Vagina (tissue), 2 donors: Measurements from ENCODE around the gene KRTAP1-5.

Source experiments
- CTCF ChIP-seq, 3 experiments: fragments of 450-650 bp in 2 of 3; fragments of 200-600 bp in 1 of 3; sonication (generic) in 1 of 3; IDR thresholded peaks; one replicate each; pipeline ENCODE4 v1.5.1; 2017 to 2019; ENCODE audit warnings: antibody characterized with exemption in 3 of 3, mild to moderate bottlenecking in 2 of 3, moderate library complexity in 2 of 3
- POLR2AphosphoS5 ChIP-seq, 2 donors: sonication (generic); formaldehyde crosslinking; IDR thresholded peaks; one replicate each; pipeline ENCODE4 v1.9.0; 2017; ENCODE audit warnings: antibody characterized with exemption in 2 of 2, mild to moderate bottlenecking in 2 of 2, low read depth in 1 of 2; ENCODE audit not compliant: insufficient read depth in 1 of 2

- TF ChIP-seq CTCF (IDR thresholded peaks at IDR 0.05) (no peak), POLR2AphosphoS5 (IDR thresholded peaks at IDR 0.05; ENCODE audit: insufficient read depth in 1 of 2, low read depth in 1 of 2) (no peak)
Observed at GRCh38 chr17:41008811-41009210, 18.2 kb downstream of the KRTAP1-5 start, which contains the start of gene KRTAP3-1.
